HG02588 (cell line): Measurements from ENCODE around the gene DSTN.

ENCODE experiments used
- ATAC-seq: cut with Tn5 transposase; IDR thresholded peaks from one replicate; pipeline ENCODE4 v1.9.1; 2021; ENCODE audit warnings: mild to moderate bottlenecking, moderate library complexity; ENCODE audit not compliant: unreplicated experiment

DSTN gene

DNA sequence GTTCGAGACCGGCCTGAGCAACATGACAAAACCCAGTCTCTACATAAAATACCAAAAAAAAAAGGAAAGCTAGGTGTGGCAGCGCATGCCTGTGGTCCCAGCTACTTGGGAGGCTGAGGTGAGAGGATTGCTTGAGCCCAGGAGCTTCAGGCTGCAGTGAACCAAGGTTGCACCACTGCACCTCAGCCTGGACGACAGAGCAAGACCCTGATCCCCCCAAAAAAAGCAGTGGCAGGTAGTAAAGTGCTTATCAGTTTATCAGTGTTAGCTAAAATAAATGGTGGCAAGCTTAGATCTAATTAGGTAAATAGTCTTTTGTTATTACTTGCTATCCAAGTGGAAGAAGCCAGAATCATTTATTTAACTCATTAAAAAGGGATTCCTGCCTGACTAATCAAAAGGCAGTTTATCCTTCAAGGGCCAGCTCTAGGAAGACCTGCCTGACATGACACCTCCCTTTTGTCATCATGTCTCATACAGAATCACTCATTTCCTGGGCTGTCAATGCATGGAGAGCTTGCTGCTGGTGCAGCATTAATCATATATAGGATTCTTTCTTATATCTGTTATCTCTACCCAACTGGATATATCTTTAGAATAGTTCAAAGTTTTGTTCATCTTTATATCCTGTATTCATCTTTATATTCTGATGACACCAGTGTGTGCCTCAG lies 9.6 kb downstream of the DSTN start:
- ATAC-seq = no peak

DNA sequence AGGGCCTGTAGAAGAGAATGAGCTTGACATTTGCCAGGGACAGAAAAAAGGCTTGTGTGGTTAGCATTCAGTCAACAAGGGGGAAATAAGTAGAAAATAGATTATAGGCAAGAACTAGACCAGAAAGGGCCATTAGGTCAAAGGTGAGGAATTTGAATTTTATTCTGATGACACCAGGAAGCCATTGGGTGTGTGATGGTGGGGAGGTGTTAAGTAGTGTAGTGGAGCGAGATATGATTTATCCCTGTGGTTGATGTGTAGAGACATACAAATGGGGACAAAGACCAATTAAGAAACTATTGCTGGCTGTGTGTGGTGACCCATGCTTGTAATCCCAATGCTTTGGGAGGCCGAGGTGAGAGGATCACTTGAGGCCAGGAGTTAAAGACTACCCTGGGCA lies 11.0 kb downstream of the DSTN start:
- ATAC-seq = no peak

DNA sequence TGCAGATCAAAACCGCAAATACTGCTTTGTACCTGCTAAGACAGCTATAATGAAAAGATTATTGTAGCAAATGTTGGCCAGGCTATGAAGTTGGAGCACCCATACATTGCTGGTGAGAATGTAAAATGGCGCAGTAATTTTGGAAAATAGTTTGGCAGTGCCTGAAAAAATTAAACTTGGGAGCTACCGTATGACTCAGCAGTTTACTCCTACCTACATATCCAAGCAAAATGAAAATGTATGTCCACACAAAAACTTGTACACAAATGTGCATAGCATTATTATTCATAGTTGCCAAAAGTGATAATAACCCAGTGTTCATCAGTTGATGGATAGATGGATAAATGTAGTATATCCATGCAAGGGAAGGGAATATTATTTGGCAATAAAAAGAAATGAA lies 13.3 kb downstream of the DSTN start:
- ATAC-seq = no peak

DNA sequence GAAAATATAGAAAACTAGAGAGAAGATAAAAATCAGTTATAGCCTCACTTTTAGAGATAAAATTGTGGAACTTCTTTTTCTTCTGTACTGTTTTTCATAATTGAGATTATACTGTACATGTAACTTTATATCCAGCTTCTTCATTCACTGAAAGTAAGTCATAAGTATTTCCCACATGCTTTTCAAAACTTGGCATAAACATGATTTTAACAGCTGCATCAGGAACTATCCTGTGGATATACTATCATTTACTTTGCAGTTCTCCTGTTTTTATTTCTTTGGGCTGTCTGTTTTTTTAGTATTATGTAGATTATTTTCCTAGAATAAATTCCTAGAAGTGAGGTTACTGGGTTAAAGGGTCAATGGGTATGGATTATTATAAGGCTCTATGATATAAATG lies 14.8 kb downstream of the DSTN start:
- ATAC-seq = no peak

DNA sequence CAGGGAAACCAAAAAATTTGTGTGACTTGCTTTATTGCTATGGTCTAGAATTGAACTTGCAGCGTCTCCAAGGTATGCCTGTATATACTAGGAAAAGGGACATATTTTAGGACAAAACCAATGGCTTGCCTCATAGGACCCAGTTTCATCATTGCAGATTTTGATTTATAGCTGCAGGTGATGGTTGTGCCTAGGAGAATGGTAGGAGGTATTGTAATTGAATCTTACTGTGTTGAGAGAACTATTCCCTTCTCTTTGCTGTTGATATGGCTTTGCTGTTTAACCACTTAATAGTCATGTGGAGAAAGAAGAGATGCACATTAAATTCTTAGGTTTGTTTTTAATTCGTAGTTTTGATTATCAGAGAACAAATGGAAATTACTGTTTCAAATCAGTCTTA lies 16.4 kb downstream of the DSTN start:
- no peak for ATAC-seq

DNA sequence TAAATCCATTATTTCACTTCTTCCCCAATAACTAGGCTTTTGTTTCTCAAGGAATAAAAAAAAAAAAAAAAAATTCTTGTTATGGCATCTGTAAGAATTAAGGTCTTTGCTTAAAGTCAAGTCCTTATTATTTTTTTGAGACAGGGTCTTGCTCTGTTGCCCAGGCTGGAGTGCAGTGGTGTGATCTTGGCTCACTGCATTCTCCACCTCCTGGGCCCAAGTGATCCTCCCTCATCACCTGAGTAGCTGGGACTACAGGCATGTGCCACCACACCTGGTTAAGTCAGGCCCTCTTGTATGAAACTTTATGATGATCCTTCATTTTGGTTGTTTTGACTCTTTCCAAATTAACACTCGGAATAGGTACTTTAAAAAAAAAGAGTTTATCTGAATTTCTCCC lies 17.3 kb downstream of the DSTN start:
- ATAC-seq = no peak

DNA sequence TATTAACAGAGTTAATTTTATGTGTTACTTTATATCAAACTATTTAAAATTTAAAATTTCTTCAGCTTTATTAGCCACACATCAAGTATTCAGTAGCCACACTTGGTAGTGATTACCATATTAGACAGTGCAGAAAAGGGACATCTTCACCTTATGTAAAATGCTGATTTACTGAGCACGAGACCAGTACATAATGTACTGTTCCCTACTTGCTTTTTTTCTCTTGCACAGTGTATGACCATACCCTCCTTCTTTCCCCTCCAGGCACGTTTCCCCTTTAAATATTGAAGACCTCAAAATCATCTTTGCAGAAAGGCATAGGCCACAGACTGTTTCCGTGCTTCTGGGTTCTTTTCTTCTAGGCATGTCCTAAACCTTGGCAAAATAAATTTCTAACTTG lies 17.9 kb downstream of the DSTN start:
- no peak for ATAC-seq

DNA sequence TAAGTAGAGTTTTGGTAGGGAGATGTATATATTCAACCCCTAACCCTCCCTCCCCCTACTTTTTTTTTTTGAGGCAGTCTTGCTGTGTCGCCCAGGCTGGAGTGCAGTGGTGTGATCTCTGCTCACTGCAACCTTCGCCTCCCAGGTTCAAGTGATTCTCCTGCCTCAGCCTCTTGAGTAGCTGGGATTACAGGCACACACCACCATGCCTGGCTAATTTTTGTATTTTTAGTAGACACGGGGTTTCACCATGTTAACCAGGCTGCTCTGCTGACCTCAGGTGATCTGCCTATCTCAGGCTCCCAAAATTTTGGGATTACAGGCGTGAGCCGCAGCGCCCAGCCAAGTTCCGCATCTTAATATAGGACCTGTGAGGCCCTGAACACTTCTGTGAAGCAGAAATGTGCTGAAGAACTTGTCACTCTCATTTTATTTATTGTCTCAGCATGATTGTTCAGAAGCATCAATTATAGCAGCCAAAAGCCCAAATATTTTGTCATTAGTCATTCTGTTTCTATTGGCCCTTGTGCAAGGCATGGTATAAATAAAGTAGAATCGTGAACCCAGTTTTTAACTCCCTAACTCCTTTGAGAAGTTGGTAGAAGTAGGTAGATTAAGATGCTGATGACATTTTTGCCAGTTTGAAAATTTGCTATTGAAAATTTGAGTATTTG lies 19.4 kb downstream of the DSTN start:
- ATAC-seq = no peak

DNA sequence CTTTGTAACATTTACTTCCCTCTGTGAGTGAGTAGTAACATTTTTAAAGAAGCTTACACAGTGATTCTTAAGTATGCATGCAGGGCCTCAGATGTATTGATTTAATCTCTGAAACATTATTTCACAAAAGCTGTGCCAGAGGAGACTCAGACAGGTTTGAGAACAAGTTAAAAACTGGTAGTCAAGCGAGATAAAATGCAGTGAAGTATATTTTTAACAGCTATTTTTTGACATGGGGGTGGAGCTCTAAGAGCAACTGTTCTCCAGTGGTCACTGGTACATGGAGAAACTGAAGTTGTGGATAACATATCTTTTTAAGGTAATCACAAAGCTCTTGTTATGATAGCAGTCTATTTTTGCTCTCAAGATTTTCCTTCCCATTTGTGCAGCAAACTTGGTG lies 20.4 kb downstream of the DSTN start:
- no peak for ATAC-seq

DNA sequence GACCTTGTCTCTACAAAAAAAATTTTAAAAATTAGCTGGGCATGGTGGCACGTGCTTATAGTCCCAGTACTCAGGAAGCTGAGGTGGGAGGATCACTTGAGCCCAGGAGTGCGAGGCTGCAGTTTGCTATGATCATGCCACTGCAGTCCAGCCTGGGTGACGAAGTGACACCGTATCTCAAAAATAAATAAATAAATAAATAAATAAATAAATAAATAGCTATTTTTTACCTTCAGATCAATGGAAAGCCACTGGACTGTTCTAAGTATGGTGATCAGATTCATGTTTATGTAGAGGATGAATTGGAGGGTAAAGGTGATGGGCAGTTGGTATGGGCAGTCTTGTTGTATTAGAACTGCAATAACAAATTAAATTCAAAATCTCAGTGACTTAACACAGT lies 24.0 kb downstream of the DSTN start:
- no peak for ATAC-seq

DNA sequence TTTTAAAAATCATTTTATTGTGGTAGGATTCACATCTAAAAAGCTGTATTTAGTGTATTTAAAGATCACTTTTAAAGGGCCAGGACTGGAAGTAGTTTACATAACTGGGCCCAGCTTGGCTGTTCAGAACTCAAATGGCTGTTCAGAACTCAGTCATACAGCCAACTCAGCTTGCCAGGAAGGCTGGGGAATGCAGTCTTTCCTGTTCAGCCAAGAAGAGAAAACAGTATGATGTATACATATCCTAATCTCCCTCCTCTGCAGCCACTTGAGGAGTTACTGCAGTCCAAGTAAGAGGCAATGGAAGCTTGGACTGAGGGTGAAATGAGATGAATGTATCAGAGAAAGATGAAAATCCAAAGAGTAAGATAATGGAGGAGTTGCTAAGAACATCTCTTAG lies 24.6 kb downstream of the DSTN start:
- ATAC-seq = no peak

DNA sequence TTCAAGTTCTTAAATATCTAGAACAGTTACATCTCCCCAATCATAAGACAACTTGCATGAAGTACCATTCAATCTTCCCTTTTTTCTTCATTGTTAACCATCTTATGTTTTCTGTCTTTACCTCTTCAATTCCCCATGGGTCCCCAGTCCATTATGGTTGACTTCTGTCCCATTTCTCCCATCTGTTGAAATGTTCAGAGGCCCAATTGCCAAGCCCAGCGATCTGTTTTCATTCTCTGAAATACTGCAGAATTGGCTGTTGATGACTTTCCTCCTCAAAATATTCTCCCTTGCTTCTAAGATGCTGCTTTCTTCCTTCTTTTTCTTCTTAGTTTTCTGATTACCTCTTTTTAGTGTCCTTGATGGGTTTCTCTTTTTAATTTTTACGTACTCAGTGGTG lies 26.0 kb downstream of the DSTN start:
- ATAC-seq = no peak

DNA sequence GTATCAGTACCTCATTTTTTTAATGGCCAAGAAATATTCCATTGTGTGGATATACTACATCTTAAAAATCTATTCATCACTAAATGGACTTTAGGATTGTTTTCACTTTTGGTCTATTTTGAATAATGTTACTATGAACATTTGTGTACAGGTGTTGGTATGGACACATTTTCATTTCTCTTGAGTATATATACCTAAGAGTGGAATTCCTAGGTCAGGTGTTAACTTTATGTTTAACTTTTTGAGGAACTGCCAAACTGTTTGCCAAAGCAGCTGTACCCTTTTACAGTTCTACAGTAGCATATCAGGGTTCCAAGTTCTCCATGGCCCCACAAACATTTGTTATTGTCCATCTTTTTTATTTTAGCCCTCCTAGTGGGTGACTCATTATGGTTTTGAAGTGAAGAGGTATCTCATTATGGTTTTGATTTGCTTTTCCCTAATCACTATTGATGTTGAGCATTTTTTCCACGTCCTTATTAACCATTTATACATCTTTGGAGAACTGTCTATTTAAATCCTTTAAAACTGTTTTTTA lies 28.2 kb downstream of the DSTN start:
- ATAC-seq = no peak

DNA sequence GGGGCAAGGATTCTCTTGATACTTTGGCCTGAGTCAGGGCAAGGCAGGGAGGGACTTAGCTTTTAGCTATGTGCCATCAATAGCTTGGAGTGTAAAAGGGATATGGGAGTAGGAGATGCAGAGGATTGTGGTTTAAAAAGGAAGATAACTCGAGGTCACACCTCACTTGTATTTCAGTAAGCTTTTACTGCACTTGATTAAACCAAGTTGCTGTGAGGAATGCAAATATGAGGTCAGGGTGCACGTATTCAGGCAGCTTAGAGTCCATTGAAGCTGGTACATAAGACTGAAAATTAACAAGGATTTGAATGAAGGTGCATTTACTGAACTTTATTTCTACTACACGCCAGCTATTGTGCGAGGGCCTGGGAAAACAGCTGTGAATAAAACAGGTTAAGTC lies 32.1 kb downstream of the DSTN start:
- ATAC-seq = no peak

DNA sequence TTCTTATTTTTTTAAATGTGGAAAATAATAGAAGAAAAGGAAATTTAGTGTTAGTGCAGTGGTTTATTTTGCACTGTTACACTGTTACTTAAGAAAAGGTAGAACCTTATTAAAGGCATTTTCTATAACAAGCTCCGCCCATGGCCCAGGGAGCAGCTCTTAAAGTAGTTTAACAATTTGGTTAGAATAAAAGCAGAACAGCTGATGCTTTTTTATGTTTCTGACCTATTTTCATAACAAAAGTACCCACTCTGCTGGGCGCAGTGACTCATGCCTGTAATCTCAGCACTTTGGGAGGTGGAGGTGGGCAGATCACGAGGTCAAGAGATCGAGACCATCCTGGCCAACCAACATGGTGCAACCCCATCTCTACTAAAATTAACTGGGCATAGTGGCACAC lies 32.6 kb downstream of the DSTN start:
- ATAC-seq = no peak

DNA sequence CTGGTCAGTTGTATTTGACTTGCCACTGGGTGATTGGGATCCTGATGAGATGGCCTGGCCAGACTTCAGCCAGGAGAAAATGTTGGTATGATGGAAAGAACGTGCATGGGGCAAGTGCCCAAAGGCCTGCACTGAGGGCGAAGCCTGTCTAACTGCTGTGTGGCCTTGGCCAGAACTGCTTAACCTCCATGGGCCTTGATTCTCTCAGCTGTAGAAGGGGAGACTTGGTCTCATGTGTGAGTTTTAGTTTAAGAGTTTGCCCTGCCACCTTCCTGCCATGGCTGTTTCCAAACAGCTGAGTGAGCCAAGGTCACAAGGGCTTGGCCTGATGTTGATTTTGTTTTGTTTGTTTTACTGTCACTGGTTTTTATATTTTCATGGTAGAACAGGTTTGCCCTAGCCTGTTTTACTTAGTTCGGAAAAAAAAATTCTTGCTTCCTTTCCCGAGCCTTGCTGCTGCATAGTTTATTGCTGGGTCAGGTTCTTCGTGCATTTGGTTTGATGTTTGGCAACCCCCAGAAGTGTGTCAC lies 35.3 kb downstream of the DSTN start:
- no peak for ATAC-seq

DNA sequence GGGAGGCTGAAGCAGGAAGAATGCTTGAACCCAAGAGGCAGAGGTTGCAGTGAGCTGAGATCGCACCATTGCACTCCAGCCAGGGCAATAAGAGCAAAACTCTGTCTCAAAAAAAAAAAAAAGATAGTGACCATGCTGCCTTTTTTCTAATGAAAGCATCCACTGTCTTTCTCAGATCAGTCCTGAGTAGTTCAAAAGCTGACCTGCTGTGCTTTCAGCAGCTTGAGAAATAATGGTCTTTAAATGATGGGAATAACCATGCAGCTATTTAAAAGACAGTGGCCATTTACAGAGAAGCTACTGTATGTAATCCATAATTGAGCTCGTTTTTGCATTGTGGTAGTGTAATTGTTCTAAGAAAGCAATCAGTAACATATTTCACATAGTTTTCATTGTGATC lies 36.1 kb downstream of the DSTN start:
- no peak for ATAC-seq

DNA sequence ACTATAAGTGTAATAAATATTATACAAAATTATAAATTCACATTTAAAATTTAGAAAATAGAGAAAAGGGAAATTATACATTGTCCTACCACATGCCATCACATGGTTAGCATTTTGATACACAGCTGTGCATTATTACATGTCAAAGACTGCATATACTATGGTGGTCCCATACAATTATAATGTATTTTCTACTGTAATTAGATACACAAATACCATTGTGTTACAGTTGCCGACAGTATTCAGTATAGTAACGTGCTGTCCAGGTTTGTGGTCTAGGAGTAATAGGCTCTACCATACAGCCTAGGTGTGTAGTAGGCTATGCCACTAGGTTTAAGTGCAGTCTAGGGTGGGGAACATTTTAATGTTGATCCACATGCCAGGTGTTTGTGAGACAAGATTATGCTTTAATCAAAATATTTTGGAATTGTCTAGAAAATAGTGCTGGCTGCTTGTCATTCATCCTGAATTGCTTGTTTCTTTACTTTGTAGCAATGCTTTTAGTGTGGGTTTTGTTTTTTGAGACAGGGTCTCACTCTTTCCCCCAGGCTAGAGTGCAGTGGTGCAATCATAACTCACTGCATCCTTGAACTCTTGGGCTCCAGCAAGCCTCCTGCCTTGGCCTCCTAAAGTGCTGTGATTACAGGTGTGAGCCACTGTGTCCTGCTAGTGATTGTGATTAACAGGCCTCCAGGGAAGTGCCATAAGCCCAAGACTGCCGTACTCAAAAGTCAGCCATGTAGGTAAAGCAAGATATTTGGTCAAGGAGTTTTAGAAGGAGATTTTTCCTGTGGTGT lies 39.0 kb downstream of the DSTN start:
- no peak for ATAC-seq

DNA sequence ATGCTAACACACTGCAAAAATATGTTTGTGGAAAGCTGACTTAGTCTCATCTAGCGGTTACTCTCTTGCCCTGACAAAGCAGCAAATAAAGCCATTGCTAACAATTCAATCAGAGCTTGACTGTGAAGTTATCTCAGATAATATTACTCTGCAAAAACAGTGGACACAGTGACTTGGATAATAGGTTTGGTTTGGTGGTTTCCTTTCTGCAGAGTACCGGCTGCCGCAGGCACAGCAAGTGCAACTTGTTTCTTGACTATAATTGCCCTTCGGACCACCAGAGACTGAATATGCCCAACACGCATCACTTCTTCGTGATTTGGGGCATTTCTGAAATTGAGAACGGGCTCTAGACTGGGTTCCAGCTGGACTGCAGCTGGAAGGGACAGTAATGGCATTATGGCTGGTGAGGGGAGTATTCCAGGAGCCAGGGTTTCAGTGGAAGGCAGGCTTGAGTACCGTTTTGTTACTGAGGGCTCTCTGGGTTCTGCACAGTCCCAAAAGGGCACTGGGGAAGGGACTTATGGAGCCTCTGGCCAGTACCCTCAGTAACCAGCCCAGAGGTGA lies 40.0 kb downstream of the DSTN start:
- ATAC-seq = no peak

DNA sequence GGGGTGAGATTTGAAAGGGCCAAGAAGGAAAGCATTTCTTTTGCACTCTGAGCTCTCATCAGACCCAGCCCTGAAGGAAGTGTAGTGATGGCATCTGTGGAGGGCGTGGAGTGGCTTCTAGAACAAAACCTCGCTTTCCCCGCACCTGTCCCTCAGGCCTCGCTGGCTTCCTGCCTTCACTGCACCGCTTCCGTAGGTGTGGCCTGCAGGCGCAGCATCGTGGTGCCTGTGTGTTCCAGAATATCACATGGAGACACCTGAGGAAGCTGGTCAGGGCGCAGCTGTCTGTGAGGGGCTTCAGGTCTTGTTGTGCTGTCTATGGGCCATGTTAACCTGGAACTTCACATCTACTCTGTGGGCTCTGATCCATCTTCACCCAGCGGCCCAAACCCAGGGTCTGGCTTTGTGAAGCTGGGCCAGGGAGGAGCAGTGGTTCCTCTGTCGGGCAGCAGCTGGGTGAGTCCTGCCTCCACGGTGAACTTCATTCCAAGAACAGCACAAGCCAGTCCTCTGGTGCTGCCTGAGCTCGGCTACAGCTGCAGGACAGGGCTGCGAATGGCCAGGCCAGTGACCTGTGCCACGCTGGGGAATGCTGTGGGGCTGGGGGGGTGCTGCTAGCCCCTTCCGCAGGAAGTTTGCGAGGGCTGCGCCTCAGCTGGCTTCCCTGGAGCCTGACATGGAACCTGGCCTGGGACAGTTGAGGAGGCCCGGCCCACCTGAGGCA lies 40.9 kb downstream of the DSTN start:
- no peak for ATAC-seq

DNA sequence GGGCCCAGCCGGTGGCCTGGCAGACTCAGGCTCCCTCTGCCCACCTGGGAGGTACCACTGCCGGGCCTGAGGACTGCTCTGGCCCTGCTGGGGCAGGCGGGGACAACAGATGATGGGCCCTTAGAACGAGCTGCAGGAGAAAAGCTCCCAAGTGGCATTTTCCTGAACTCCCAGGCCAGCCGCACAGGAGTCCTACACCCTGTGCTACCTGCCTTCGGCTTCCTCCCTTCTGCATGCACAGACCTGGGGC lies 41.3 kb downstream of the DSTN start:
- no peak for ATAC-seq
